ENCODE results near the gene CDK10. TPM values are rescaled to one million over a fixed set of nuclear protein-coding genes. Genes with fewer than 3 reads are reported as not detected.
"Not testable (repeated sequence)": the region's sequence is repeated elsewhere in the genome, so short reads cannot be mapped to it uniquely, and the experiment has no call there.

CDK10 gene
- total RNA-seq, 4 donors from 2014 or later = 20.8 to 45.1 (median 25.7) TPM

DNA sequence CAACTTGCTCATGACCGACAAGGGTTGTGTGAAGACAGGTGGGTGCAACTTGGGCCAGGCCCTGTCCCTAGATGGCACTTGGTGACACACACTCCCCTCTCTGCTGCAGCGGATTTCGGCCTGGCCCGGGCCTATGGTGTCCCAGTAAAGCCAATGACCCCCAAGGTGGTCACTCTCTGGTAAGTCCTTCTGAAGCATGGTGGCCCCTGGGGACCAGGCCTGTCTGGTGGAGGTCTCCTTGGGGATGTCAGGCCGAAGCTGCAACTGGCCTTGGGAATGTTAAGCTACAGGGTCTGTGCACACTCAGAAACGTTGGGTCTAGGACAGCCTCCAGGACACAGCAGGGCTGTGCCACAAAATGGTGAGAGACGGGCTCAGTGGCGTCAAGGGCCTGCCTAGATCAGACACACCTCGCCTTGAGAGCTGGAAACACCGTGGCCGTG is 6.8 kb downstream of the CDK10 start:
- H3K36me3 ChIP-seq = peaks cover 30 to 90% (median 81%) of the 10 kb centered on the region in 4 donors
- intact Hi-C loops (cut with DNase I) = no loop called here
- no peak overlapping the region for H3K27ac ChIP-seq (replicated peaks in 1 of 4)
- 86% methylated on average over 5 of the region's 11 CpGs for WGBS
- DNase-seq (ENCODE audit: extremely low spot score) = no peak
- TF ChIP-seq CTCF (IDR thresholded peaks at IDR 0.05) = no peak
- no peak for TF ChIP-seq POLR2AphosphoS5 (IDR thresholded peaks at IDR 0.05)
- TF ChIP-seq POLR2A (IDR thresholded peaks at IDR 0.05; ENCODE audit: low read depth) = no peak
- TF ChIP-seq EP300 (IDR thresholded peaks at IDR 0.05) = no peak
- H3K9me3 ChIP-seq = no peaks in the 10 kb centered on the region
- H3K27me3 ChIP-seq = no peaks in the 10 kb centered on the region
- H3K4me1 ChIP-seq = peaks cover 0 to 2% (median 0%) of the 10 kb centered on the region in 4 donors
- no peak overlapping the region for H3K4me3 ChIP-seq

DNA sequence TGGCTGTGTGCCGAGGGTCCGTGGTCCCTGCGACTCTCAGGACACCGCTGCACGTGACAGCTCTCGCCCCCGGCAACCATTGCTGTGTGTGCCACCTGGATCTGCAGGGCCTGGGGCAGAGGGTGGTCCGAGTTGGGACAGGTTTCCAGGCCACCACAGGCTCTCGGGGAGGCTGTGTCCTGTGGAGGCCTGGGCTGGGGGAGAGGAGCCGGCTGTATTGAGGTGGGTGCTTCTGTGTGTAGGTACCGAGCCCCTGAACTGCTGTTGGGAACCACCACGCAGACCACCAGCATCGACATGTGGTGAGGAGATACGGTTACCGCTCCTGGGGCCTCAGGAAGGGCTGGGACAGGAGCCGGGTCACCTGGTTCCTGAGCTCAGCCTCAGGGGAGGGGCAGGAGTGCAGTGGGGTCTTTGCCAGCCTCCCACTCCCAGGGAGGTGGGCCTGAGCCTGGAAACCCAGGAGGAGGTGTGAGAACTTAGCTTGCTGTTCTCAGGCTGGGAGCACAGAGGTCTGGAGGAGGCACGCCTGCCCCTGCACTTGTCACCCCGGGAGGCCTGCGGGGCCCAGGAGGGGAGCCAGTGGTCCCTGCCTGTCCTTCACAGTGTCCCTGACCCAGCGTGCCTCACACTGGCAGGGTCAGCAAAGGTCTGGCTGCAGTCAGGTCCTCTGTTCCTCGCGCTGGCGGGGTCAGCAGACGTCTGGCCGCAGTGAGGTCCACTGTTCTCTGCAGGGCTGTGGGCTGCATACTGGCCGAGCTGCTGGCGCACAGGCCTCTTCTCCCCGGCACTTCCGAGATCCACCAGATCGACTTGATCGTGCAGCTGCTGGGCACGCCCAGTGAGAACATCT is 7.7 kb downstream of the CDK10 start:
- Histone ChIP-seq H3K27me3 (no peaks in the 10 kb centered on the region), H3K36me3 (peaks cover 30 to 88% (median 81%) of the 10 kb centered on the region in 4 donors), H3K27ac (replicated peaks in 1 of 4) (no peak overlapping the region), H3K9me3 (no peaks in the 10 kb centered on the region), H3K4me3 (no peak overlapping the region), H3K4me1 (peaks cover 0 to under 1% (median 0%) of the 10 kb centered on the region in 4 donors)
- no peak for DNase-seq (ENCODE audit: extremely low spot score)
- intact Hi-C loops (cut with DNase I) = no loop called here
- 81% methylated on average over 18 of the region's 32 CpGs for WGBS
- TF ChIP-seq POLR2AphosphoS5 (IDR thresholded peaks at IDR 0.05) = no peak
- TF ChIP-seq CTCF (IDR thresholded peaks at IDR 0.05) = no peak
- TF ChIP-seq POLR2A (IDR thresholded peaks at IDR 0.05; ENCODE audit: low read depth) = no peak
- no peak for TF ChIP-seq EP300 (IDR thresholded peaks at IDR 0.05)

DNA sequence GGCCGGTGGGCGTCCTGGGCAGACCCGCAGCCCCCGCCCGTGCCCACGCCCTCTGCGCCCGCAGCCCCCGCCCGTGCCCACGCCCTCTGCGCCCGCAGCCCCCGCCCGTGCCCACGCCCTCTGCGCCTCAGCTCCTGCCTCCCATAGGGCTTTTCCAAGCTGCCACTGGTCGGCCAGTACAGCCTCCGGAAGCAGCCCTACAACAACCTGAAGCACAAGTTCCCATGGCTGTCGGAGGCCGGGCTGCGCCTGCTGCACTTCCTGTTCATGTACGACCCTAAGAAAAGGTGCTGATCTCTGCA is 8.2 kb downstream of the CDK10 start:
- intact Hi-C loops (cut with DNase I); H3K27me3 ChIP-seq; H3K4me1 ChIP-seq; H3K9me3 ChIP-seq; H3K27ac ChIP-seq (replicated peaks in 1 of 4); DNase-seq (ENCODE audit: extremely low spot score); H3K4me3 ChIP-seq: not testable (repeated sequence)
- peaks cover 30 to 82% (median 77%) of the 10 kb centered on the region in 4 donors for H3K36me3 ChIP-seq
- 92% methylated on average over 20 of the region's 23 CpGs for WGBS

GRCh38 chr16:89695086-89695874 is 8.8 kb downstream of the CDK10 start:
- Histone ChIP-seq H3K27ac (replicated peaks in 1 of 4) (no peak overlapping the region), H3K4me3 (no peak overlapping the region), H3K4me1 (peaks cover 7 to 11% (median 9%) of the 10 kb centered on the region in 4 donors), H3K27me3 (no peaks in the 10 kb centered on the region), H3K36me3 (peaks cover 30 to 79% (median 74%) of the 10 kb centered on the region in 4 donors), H3K9me3 (no peaks in the 10 kb centered on the region)
- 91% methylated on average over 21 of the region's 31 CpGs for WGBS
- intact Hi-C loops (cut with DNase I) = no loop called here
- no peak for TF ChIP-seq POLR2A (IDR thresholded peaks at IDR 0.05; ENCODE audit: low read depth)
- TF ChIP-seq POLR2AphosphoS5 (IDR thresholded peaks at IDR 0.05) = no peak
- DNase-seq (ENCODE audit: extremely low spot score) = no peak

DNA sequence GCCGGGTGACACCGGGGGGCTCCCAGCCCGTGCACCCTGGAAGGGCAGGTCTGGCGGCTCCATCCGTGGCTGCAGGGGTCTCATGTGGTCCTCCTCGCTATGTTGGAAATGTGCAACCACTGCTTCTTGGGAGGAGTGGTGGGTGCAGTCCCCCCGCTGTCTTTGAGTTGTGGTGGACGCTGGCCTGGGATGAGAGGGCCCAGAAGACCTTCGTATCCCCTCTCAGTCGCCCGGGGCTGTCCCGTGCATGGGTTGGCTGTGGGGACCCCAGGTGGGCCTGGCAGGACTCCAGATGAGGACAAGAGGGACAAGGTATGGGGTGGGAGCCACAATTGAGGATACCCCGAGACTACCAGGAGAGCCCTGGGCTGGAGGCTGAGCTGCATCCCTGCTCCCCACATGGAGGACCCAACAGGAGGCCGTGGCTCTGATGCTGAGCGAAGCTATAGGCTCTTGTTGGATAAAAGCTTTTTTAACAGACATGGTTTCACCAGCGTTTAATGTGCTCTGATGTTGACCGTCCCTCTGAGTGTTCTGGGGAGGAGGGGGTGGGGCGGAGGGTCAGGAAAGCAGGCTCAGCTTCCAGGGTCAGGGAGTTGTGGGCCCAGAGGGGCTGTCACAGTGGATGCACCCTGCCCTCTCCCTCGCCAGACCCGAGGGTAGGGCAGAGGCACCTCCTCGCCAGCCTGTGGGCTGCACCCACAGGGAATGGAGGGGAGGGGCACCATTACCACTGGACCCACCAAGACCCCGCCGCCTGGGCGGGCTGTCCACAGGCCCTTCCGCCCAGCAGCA is 9.6 kb downstream of the CDK10 start:
- Histone ChIP-seq H3K9me3 (no peaks in the 10 kb centered on the region), H3K27ac (replicated peaks in 1 of 4) (no peak overlapping the region), H3K36me3 (peaks cover 26 to 71% (median 67%) of the 10 kb centered on the region in 4 donors), H3K4me3 (no peak overlapping the region), H3K4me1 (peaks cover 14 to 19% (median 17%) of the 10 kb centered on the region in 4 donors), H3K27me3 (no peaks in the 10 kb centered on the region)
- TF ChIP-seq EP300 (IDR thresholded peaks at IDR 0.05) (no peak), POLR2A (IDR thresholded peaks at IDR 0.05; ENCODE audit: low read depth) (no peak)
- intact Hi-C loops (cut with DNase I) = no loop called here
- WGBS = 74% methylated on average over 24 of the region's 25 CpGs
- DNase-seq (ENCODE audit: extremely low spot score) = no peak

Measured in esophagus muscularis mucosa (tissue), 4 donors.